SK-N-MC (cell line): ENCODE results near the gene GOLT1B.

Source experiments
- EZH2 ChIP-seq: fragments of 200-600 bp; sonication (generic); IDR thresholded peaks from one replicate; pipeline ENCODE4 v1.6.1; 2017; ENCODE audit warnings: antibody characterized with exemption
- FOXP2 ChIP-seq: optimal IDR thresholded peaks from 2 replicates; pipeline ENCODE3; 2011; ENCODE audit warnings: mild to moderate bottlenecking, moderate library complexity; ENCODE audit not compliant: insufficient read depth; ENCODE audit errors: extremely low read length, control extremely low read depth
- POLR2AphosphoS5 ChIP-seq: IDR thresholded peaks from 2 replicates; pipeline ENCODE4 v1.6.1; 2012; ENCODE audit warnings: mild to moderate bottlenecking, low read depth, low read length, borderline replicate concordance

GRCh38 chr12:21542403-21542802 lies 40.8 kb downstream of the GOLT1B start:
- TF ChIP-seq POLR2AphosphoS5 (no peak), EZH2 (no peak), FOXP2 (no peak)
